Fibroblast of skin of right biceps (primary cell): ENCODE results near the gene MYBL2.

ENCODE experiments used
- DNase-seq: peaks from one replicate; pipeline ENCODE4 v3.0.0-alpha.2; 2013

Gene MYBL2

DNA sequence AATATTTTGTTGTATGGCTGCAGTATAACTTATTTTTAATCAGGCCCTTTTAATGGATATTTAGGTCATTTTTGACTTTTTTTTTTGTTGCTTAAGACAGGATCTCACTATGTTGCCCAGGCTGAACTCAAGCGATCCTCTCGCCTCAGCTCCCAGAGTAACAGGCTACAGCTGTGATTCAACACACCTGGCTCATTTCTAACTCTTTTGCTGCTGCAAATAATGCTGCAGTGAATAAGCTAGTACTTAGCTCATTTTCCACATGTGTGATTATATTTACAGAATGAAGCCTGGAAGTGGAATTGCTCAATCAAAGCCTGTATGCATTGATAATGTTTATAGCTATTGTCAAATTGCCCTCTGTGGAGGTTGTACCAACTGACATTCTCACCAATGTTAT, 58.8 kb downstream of the MYBL2 start:
- no peak for DNase-seq

DNA sequence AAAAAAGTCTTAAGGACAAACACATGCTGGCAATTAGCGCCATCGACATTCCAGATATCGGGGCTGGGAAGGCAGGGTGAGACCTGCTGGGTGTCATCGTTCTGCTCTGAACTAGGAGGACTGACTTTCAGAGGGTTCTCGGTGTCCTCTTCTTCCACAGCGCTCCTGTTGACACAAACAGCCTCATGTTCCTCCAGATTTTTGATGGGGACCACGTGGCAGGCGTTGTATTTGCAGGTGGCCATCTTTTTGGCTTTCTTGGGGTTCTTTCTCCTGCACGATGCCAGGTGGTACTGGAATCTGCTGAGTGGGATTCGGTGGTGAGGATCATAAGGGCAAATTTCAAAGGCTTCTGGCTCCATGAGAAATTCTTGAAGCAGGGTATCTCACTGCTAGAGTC, 59.4 kb downstream of the MYBL2 start:
- DNase-seq: no peak

DNA sequence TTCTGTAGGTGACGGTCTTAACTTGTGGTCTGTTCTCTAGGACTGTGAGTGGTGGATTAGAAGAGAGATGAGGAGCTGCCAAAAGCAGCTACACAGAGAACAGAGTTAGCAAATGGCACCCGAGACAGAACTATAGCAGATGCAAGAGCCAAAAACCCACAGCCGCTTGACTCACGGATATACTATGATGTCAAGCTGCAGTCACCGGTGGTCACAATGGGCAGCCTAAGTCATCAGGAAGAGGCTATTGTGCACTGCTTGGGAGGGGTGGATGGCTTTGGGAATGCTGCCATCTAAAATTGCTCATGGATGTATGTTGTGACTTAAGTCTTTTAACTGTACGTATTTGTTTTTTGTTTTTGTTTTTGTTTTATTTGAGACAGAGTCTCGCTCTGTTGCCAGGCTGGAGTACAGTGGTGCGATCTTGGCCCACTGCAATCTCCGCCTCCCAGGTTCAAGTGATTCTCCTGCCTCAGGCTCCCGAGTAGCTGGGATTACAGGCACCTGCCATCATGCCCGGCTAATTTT, 60.0 kb downstream of the MYBL2 start, which contains the start of gene GTSF1L:
Gene GTSF1L (minus strand): TSS at position 192 of the 528 bp plus-strand sequence. CDS start 308 bp downstream, outside the sequence.
- peak; percentile 69 for DNase-seq

GRCh38 chr20:43727980-43728590, 61.2 kb downstream of the MYBL2 start:
- no peak for DNase-seq

DNA sequence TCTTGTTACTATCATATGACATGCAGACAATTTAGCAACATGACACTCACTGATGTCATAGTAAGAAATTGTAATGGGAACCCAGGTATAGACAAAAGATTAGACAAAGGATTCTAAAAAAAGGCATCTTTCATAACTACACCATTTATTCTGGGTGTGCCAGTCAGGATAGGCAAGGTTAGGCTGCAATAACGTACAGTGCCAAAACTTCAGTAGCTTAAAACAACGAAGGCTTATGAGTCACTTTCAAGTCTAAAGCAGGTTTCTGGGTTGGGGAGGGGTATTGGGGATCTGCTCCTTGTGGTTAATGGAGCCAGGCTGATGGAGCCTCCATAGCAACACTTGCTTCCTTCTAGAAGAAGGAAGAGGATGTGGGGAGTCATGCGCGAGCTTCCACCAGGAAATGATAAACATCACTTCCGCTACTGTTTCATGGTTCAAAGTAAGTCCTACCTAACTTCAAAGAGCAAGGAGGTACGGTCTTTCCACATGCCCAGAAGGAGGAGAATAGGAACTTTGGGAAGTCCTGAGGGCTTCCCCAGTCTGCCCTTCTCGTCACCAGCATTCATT, 61.9 kb downstream of the MYBL2 start:
- DNase-seq: no peak

DNA sequence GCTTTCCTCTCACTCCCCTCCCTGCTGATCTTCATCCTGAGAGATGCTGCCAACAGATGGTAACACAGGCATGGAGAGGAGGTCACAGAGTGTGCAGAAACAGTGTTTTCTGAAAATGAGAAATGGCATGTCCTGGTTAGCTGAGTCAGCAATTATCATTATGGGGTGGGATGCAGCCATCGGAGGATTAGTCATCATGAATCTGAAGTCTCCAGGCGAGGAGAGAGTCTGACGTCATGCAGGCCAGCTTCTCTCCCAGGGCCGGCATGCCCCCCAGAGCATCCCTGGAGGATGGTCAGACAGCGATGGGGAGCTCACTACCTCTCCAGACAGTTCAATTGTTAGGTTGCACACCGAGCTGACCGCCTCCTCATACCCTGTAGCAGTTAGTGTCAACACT, 64.6 kb downstream of the MYBL2 start:
- DNase-seq: peak; percentile 86

DNA sequence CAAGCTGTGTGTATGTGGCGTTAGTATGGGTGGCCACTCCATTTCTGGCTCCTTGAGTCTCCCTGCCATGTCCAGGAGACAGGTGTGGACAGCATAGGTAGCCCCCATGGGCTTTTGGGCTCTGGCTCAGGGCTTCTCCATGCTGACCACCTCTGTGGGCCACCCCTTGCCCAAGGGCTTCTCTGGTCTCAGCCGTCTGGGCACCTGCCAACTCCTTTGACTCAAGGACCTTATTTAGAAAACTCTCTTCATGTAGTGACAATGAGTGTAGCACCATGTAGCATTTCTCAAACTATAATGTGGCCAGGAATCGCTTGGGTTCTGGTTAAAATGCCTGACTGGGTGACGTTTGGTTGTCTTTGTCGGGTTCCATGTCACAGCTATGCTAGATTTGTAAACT, 65.0 kb downstream of the MYBL2 start:
- no peak for DNase-seq

DNA sequence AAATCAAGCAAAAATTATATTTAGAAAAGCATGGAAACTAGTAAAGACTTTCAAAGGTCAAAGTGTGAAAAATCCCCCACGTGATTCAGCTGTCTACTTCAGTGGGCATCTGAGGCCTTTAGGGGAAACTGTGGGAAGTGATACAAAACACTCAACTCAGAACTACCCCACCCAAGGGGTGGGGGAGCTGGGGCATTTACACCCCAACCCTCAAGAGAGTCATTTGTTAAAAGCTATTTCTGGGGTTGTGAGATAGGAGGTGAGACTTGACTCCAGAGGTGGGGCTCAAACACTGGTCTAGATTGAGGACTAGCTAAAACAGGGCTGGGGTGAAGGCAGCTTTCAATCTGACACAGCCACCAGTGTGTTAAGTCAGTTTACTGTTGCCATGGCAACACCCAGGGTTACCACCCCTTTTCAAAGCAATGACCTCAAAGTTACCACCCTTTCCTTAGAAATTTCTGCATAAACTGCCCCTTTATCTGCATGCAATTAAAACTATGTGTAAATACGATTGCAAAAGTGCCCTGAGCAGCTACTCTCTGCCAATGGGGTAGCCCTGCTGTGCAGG, 69.8 kb downstream of the MYBL2 start:
- DNase-seq: no peak

DNA sequence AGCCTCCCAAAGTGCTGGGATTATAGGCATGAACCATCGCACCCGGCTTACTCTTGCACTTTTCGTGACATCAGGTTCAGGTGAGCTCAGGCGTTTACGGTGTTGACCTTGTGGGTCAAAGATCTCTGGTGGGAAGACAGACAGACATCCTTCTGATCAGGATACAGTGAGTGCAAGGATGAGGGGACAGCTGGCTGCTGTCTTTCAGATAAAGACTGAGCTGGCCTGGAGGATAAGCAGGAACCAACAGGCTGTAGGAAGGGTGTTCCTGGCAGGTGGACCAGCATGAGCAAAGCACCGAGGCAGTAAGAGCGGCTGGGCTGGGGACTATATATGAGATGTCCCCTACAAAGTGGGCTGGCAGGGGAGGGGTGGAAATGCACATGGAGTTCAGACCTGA, 71.0 kb downstream of the MYBL2 start:
- DNase-seq: no peak

DNA sequence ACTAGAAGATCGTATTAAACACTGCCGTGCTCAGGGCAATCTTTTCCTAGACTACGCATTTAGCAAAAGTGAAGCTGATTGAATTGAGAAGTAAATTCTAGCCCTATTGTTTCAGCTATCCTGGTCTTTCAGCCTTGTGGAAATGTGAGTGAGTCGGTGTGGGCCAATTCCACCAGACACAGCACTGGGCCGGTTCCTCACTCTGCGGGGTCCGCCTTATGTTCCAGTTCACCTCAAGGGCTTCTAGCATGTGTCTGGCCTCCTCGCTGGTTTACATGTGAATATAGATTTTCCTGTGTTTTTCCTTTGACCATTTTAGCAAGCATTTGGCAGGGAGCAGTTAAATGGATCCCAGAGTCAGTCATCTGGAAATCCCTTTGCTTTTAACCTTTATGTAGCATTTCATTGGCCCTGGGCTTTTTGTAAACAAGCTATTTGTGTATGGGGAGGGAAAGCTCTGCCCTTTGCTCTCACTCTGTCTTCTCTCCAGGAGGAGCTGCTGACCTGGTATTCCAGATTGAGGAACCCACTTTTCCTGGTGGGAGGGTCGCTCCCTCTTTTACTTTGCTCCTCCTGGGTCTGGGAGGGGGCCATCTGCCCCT, 72.3 kb downstream of the MYBL2 start:
- no peak for DNase-seq

DNA sequence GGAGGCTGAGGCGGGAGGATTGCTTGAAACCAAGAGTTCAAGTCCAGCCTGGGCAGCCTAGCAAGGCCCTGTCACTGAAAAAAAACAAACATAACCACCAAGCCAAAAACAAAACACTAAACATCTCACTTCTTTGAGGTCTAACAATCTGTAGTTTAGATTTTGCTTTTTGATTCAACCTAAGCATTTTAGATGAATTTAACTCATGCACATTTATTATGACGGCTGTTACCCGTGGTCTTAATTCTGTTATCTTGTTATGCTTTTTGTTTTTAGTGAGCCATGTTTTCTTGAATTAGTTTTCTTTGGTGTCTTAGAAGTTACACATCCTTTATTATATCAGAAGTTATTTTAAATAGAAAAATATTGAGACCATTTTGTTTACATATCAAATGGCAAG, 73.7 kb downstream of the MYBL2 start:
- no peak for DNase-seq

- DNase-seq: peak; percentile 55
Measured at GRCh38 chr20:43744151-43744611, 77.3 kb downstream of the MYBL2 start.

- DNase-seq: no peak
Measured at GRCh38 chr20:43744966-43745730, 78.2 kb downstream of the MYBL2 start.

DNA sequence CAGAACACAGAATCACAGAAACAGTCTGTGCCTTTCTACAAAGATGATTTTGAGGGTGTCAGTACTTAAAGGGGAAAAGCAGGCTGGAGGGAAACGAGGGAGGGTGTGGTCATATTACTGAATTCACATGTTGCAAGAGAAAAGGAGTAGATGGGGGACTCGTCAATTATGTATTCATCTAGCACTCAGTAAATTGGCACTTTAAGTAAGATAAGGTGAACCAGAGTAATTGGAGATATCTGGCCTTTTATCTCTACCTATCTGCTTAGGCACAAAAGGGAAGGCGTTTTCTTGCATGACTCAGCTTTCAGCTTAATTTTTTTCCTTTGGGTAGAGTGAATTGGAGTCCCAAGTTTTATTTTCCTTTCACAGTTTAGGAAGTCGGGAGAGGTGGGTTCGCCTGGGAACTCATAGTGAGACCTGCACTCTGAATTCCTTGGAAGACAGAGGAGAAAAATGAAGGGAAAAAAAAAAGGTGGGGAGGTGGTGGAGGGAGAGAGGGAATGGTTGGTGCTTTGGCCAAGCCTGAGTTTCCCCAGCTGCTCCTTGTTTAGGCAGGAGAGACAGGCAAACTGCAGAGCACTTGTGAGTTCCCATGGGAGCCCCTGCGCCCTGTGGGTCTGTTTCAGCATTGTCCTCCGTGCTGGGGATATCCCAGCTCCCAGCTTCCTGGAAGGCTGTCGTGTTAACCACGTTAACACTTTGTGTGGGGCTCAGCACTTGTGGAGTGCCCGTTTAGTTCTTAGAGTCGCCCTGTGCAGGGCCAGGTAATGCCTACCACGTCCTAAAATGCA, 79.6 kb downstream of the MYBL2 start:
- DNase-seq: no peak

DNA sequence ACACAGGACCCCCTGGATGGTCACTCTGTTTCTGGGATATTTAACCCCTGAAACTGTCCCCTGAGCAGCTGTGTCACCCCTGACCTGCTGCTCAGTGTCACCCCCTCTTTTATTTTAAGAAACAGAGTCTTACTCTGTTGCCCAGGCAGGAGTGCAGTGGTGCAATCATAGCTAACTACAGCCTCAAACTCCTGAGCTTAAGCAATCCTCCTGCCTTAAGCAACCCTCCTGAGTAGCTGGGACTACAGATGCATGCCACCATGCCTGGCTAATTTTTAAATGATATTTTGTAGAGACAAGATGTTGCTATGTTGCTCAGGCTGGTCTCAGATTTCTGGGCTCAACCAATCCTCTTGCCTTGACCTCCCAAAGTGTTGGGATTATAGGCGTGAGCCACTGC, 81.4 kb downstream of the MYBL2 start:
- no peak for DNase-seq

- DNase-seq: peak; percentile 51
Measured at GRCh38 chr20:43749734-43750294, 82.9 kb downstream of the MYBL2 start.

DNA sequence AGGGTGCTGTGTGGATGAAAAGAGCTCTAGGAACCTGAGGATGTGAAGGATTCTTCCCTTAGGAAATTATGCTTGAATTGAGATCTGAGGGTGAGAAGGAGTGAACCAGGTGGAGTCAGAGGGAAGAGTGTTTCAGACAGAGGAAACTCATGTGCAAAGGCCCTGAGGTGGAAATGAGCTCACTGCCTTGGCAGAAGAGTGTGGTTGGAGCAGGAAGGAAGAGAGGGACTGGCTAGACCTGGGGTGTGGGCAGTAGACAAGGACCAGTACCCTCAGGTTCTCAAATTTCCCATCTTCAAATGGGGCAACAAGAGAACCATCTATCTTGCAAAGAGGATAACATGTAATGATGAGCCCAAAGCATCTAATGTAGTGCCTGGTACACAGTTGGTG, 83.9 kb downstream of the MYBL2 start:
- DNase-seq: no peak

DNA sequence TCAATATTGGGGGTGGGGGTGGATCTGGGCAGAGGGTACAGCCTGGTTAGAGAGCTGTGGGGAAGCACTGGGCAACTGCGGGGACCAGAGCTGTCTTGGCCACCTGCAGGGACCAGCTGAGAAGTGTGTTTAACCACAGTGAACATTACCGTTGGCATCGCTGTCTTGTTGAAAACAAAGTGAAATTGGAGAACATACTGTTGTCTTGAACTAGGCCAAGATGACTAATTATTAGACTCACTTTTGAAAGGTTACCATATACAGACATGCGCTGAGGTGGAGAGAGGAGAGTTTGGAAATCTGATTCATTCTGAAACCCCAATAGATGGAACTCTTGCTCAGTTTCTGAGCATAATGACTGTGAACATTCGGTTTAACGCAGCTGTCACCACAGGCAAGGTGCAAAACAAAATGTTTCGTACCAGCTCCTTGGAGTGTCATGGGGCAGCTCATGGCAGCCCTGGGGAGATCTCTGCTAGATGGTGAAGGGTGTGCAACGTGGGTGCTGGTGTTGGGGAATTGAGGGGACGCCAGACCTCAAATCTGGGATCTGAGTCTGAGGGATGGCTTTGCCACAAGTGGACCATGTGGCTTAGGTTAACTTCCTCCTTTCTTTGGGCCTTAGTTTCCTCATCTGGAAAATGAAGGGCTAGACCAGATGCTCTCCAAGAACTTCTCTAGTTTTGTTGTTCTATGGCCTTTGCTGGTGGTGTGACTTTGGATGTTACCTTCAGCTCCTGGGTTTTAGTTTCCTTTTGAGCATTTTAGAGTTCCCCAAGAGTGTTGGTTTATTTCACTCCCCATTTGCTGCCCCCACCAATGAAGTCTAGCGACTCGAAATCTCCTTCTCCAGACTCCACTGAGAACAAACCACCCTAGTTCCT, 84.5 kb downstream of the MYBL2 start:
- peak; percentile 80 for DNase-seq

DNA sequence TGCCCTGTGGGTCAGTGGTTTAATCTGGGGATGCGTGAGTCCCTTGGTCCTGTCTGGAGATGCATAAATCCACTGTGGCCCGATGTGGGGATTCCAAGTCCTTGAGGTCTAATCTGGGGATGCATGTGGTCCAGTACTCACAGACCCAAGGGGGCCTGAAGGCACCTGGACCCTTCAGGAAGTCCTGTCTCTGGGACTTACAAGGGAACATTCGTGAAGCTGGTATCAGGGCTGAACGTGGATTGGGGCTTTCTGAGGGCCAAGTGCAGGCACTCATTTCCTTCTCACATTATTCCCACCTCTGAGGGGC, 85.1 kb downstream of the MYBL2 start:
- no peak for DNase-seq

GRCh38 chr20:43752561-43753301, 85.8 kb downstream of the MYBL2 start:
- peak; percentile 88 for DNase-seq
